Type B pancreatic cell (in vitro differentiated cells): ENCODE data around the gene EPB41L1. TPM values are rescaled to one million over a fixed set of nuclear protein-coding genes. Genes with fewer than 3 reads are reported as not detected.

Experiments
- DNase-seq: peaks from one replicate; pipeline ENCODE4 v3.0.0; 2021; ENCODE audit warnings: mixed read lengths; ENCODE audit not compliant: unreplicated experiment; ENCODE audit errors: extremely low spot score
- H3K27ac Mint-ChIP-seq: 2 replicates; pipeline ENCODE4 v1.8.0; 2021; ENCODE audit warnings: mild to moderate bottlenecking, mixed read lengths
- H3K27me3 Mint-ChIP-seq: 2 replicates; pipeline ENCODE4 v1.8.0; 2021; ENCODE audit warnings: mixed read lengths
- H3K36me3 Mint-ChIP-seq: 2 replicates; pipeline ENCODE4 v1.8.0; 2021; ENCODE audit warnings: mixed read lengths
- H3K4me1 Mint-ChIP-seq: one replicate; pipeline ENCODE4 v1.8.0; 2021; ENCODE audit warnings: mixed read lengths; ENCODE audit not compliant: unreplicated experiment
- H3K4me3 Mint-ChIP-seq: 2 replicates; pipeline ENCODE4 v1.8.0; 2021; ENCODE audit warnings: mild to moderate bottlenecking, mixed read lengths
- H3K9me3 Mint-ChIP-seq: 2 replicates; pipeline ENCODE4 v1.8.0; 2021; ENCODE audit warnings: mixed read lengths
- CTCF ChIP-seq: fragments of 200-600 bp; sonication (generic); conservative IDR thresholded peaks from 2 replicates; pipeline ENCODE4 v1.5.0; 2021; ENCODE audit warnings: antibody characterized with exemption, mild to moderate bottlenecking
- total RNA-seq: library from RNA; stranded (reverse); gene quantifications from 2 replicates; pipeline ENCODE4 v1.2.1, GENCODE V29; 2021; ENCODE audit warnings: low replicate concordance

Gene EPB41L1
- total RNA-seq, 1 donor from 2014 or later = 68.1 TPM

GRCh38 chr20:36271639-36272546, 117.4 kb downstream of the EPB41L1 start:
- Mint-ChIP-seq H3K4me1 (no peaks in the 10 kb centered on the region), H3K4me3 (no peak overlapping the region), H3K36me3 (no peaks in the 10 kb centered on the region), H3K27ac (no peak overlapping the region), H3K27me3 (peaks cover 3% of the 10 kb centered on the region), H3K9me3 (no peaks in the 10 kb centered on the region)
- no peak for DNase-seq
- TF ChIP-seq CTCF = no peak

DNA sequence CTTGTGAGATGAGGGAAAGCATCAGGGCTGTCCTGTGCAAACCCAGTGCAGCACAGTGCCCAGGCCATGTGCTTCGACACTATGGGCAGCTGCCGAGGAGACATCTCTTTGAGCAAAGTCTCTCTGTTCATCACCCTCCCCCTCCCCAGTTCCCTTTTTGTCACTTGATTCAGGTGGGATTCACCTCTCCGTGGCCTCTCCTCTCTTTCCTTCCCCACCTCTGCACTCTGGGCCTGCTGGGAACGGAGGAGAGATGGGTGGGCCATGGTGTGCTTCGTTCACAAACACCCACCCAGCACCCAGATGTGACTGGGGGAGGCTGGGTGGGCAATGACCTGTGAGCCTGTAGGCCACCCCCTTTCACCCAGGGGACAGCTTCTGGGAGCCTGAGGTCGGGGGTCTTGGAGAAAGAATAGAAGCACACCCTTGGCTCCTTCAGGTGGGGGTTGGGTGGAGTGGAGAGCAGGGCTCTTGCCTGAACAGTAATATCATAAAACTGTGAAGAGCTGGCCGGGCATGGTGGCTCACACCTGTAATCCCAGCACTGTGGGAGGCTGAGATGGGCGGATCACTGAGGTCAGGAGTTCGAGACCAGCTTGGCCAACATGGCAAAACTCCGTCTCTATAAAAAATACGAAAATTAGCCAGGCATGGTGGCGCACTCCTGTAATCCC, 118.1 kb downstream of the EPB41L1 start:
- peaks cover 3% of the 10 kb centered on the region for H3K27me3 Mint-ChIP-seq
- H3K27ac Mint-ChIP-seq = no peak overlapping the region
- no peak for DNase-seq
- no peaks in the 10 kb centered on the region for H3K36me3 Mint-ChIP-seq
- TF ChIP-seq CTCF = no peak
- H3K4me1 Mint-ChIP-seq = no peaks in the 10 kb centered on the region
- H3K4me3 Mint-ChIP-seq = no peak overlapping the region
- H3K9me3 Mint-ChIP-seq = no peaks in the 10 kb centered on the region

- Mint-ChIP-seq H3K27ac (no peak overlapping the region), H3K9me3 (no peaks in the 10 kb centered on the region), H3K4me3 (no peak overlapping the region), H3K27me3 (peaks cover 8% of the 10 kb centered on the region), H3K36me3 (no peaks in the 10 kb centered on the region), H3K4me1 (no peaks in the 10 kb centered on the region)
- no peak for DNase-seq
- TF ChIP-seq CTCF = peak; percentile 52
Measured at GRCh38 chr20:36273414-36274180, 119.1 kb downstream of the EPB41L1 start.

DNA sequence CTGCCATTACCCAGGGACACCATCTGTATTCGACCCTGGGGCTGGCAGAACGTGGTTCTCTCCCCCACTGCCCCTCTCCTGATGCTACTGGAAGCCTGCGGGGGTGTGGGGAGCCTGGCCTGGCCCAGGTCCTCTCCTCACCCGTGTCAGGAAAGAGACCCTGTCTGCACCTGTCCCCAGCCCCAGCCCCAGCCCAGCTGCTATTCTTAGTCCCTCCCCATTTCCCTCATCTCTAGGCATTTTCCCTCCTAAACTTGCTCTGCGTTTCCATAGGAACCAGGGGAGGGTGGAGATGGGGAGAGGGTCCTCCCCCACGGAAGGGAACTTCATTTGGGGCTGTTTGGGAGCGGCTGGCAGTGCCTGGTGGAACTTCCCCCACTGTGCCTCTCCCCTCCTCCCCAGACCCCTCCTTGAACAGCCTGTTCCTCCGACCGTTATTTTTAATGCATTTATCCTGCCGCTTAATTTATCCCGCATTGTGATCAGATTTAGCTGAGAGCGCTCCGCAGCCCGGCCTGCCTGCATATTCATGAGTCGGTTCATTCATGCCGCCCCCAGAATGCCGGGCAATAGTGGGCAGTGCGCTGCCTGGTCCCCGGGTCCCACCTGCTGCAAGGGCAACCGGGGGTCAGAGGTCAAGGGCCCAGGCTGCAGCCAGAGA, 119.8 kb downstream of the EPB41L1 start:
- peak; percentile 57 for DNase-seq
- Mint-ChIP-seq H3K9me3 (no peaks in the 10 kb centered on the region), H3K4me3 (no peak overlapping the region), H3K27ac (no peak overlapping the region), H3K36me3 (no peaks in the 10 kb centered on the region), H3K4me1 (no peaks in the 10 kb centered on the region), H3K27me3 (peaks cover 8% of the 10 kb centered on the region)
- no peak for TF ChIP-seq CTCF

DNA sequence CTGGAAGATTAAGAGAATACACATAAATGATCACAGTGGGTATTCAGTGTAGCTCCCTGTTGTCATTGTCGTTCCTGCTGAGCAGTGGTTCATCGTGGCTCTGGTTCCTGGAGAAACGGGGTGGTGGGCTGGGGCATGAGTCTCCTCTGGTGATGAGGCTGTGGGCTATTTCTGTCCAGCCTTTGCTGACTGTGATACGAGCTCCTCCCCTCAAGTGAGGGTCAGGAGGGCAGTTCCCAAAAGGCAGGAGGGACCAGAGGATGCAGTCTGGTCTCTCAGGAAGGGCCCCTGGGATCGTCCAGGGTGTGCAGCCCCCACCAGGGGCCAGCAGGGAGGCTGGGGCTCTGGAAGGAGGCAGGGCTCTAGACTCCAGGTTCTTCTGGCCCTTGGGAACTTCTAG, 120.5 kb downstream of the EPB41L1 start:
- TF ChIP-seq CTCF = no peak
- Mint-ChIP-seq H3K27ac (no peak overlapping the region), H3K9me3 (no peaks in the 10 kb centered on the region), H3K27me3 (peaks cover 8% of the 10 kb centered on the region), H3K36me3 (no peaks in the 10 kb centered on the region), H3K4me1 (no peaks in the 10 kb centered on the region), H3K4me3 (no peak overlapping the region)
- DNase-seq = no peak
